HG02678 (cell line): Measurements from ENCODE around the gene IL31RA.
"Not testable (repeated sequence)": the region's sequence is repeated elsewhere in the genome, so short reads cannot be mapped to it uniquely, and the experiment has no call there.

Experiments
- ATAC-seq: cut with Tn5 transposase; IDR thresholded peaks from one replicate; pipeline ENCODE4 v1.9.1; 2021; ENCODE audit warnings: mild to moderate bottlenecking, moderate library complexity; ENCODE audit not compliant: unreplicated experiment

Gene IL31RA

GRCh38 chr5:55923865-55924500 is 72.8 kb downstream of the IL31RA start:
- ATAC-seq, result no peak

DNA sequence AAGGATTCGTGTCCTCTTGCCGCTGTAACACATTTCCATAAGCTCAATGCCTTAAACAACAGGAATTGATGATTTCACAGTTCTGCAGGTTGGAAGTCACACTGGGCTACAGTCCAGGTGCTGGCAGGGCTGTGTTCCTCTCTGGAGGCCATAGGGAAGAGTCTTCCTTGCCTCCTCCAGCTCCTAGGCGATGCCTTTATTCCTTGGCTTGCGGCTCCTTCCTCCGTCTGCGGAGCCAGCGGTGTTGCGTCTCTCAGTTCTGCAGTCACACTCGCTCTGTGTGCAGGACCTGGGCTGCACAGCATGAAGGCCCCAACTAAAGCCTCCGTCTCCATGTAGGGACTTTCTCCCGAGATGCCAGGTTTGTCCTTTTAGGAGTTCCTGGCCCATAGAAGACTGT is 73.6 kb downstream of the IL31RA start:
- no peak for ATAC-seq

GRCh38 chr5:55925181-55925580 is 74.0 kb downstream of the IL31RA start:
- ATAC-seq, result no peak

DNA sequence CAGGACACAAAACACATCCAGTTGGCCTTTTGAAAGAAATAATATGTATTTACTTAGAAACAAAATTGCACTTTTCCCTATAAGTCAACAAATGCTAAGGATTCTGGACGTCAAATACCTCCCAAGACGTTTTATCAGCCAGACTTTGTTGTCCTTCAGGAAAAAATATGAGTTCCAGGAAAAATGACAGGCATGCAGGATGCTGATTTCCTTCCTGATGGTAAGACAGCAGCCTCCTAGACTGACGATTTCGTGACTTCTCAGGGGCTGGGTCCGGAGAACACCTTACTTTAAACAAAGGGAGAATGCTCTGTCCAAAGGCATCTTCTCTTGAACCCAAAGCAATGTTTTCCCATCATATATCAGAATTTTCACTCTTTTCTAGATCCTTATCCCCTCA is 74.6 kb downstream of the IL31RA start:
- ATAC-seq, result no peak

- ATAC-seq, result no peak
Observed at GRCh38 chr5:55926476-55926875, 75.3 kb downstream of the IL31RA start.

- no peak for ATAC-seq
Observed at GRCh38 chr5:55927861-55928655, 76.9 kb downstream of the IL31RA start.

GRCh38 chr5:55929020-55929799 is 78.1 kb downstream of the IL31RA start:
- no peak for ATAC-seq

- no peak for ATAC-seq
Observed at GRCh38 chr5:55932700-55933099, 81.5 kb downstream of the IL31RA start.

GRCh38 chr5:55933377-55934114 is 82.4 kb downstream of the IL31RA start:
- no peak for ATAC-seq

DNA sequence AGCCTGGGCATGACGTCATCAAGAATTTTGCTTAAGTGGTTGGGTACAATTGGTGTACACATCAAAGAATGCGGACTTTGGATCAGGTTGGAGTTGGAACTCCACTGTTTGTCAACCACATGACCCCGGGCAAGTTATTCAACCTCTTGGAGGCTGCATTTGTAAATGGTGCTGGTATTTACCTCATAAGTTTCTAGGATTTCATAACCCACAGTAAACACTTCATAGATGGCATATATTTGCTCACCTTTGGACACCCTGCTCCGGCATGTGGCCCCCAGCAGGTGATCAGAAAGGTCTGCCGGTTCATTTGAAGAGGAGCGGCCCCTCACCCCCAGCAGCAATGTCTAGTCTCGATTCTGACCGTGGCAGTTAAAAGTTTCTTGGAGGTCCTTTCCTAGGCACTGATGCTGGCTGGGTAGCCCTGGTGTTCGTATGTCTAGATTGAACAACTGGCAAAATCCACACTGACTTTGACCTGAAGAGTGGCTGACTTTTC is 83.0 kb downstream of the IL31RA start:
- ATAC-seq, result no peak

GRCh38 chr5:55934720-55935119 is 83.6 kb downstream of the IL31RA start:
- ATAC-seq, result no peak

GRCh38 chr5:55935371-55935770 is 84.2 kb downstream of the IL31RA start:
- ATAC-seq, result no peak

GRCh38 chr5:55936100-55936693 is 85.0 kb downstream of the IL31RA start:
- no peak for ATAC-seq

GRCh38 chr5:55937598-55937997 is 86.4 kb downstream of the IL31RA start:
- not testable (repeated sequence) for ATAC-seq

DNA sequence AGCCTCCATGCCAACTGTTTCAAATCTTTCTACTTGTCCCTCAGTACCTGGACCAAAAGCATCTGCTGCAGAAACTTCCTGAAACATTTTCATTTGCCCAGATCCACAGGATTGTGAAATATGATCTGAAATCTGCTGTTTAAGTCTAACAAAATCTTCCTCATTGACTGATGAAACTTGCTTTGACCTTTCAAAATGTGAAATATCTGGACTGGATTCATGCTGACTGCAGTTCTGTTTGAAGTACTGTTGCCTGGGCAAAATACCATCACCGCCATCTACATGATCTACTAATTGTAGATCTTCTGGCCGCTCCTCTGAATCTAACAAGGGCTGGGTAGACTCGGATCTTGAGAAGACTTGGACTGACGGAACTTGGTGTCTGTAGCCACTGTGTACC is 90.0 kb downstream of the IL31RA start:
- ATAC-seq, result not testable (repeated sequence)

DNA sequence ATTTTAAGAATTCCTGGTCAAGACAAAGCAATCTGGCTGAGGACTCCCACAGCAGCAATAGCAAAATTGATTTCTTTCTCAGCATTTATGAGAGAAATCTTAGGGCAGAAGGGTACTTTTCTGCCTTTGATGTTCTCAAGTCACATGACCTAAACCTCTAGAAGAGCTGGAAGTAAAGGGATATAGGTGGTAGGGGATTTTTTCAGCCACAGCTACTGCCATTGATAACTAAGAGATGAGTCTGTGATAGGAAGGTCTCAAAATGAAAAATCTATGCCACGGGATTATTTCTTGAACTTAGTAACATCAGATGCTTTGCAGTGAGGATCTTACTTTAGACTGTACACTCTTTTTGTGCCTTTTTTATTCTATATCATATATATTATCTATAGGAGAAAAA is 108.1 kb downstream of the IL31RA start:
- ATAC-seq, result no peak

GRCh38 chr5:55960779-55961178 is 109.6 kb downstream of the IL31RA start:
- ATAC-seq, result no peak

GRCh38 chr5:55965525-55965924 is 114.4 kb downstream of the IL31RA start:
- no peak for ATAC-seq

DNA sequence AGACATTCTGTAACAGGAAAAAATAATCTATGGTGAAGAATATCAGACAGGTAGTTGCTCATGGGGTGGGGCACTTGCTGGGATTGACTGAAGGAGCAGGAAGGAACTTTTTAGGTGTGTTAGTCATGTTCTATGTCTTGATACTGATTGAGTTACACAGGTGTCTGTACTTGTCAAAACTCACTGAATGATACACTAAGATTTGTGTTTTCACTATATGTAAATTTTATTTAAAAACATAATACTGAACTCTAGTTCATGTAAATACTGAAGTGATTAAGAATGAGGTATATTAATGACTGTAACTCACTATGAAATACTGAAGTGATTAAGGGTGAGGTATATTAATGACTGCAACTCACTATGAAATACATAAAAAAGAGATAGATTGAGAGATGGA is 115.1 kb downstream of the IL31RA start:
- ATAC-seq, result no peak

- ATAC-seq, result no peak
Observed at GRCh38 chr5:55969956-55970355, 118.8 kb downstream of the IL31RA start.
